ENCODE results near the gene AHSA1.

- TF ChIP-seq CTCF (IDR thresholded peaks at IDR 0.05; ENCODE audit: low read depth, low read length, poor library complexity, severe bottlenecking) (no peak), EZH2phosphoT487 (IDR thresholded peaks at IDR 0.05; ENCODE audit: borderline replicate concordance, low read length) (no peak)
Observed at GRCh38 chr14:77475432-77476115, 17.7 kb downstream of the AHSA1 start.

All from DOHH2 (cell line).